H9 (cell line): Measurements from ENCODE around the gene UBE2E1. TPM values are rescaled to one million over a fixed set of nuclear protein-coding genes. Genes with fewer than 3 reads are reported as not detected.

Experiments used
- DNase-seq: peaks from one replicate; pipeline ENCODE4 v3.0.0-alpha.2; 2017
- H2AFZ ChIP-seq: one replicate; pipeline ENCODE4 v1.6.1; 2013; ENCODE audit warnings: mild to moderate bottlenecking, low read length, control low read depth, moderate library complexity
- H2AK5ac ChIP-seq: 2 replicates; pipeline ENCODE4 v1.6.1; 2013; ENCODE audit warnings: low read length, control low read depth, mixed read lengths; ENCODE audit not compliant: insufficient read length
- H2BK120ac ChIP-seq: one replicate; pipeline ENCODE4 v1.6.1; 2013; ENCODE audit warnings: low read depth, mild to moderate bottlenecking, low read length, control low read depth, inconsistent platforms; ENCODE audit not compliant: poor library complexity, severe bottlenecking
- H2BK12ac ChIP-seq: 2 replicates; pipeline ENCODE4 v1.6.1; 2013; ENCODE audit warnings: low read length, control low read depth, mixed read lengths, low read depth; ENCODE audit not compliant: insufficient read length
- H2BK15ac ChIP-seq: 2 replicates; pipeline ENCODE4 v1.6.1; 2013; ENCODE audit warnings: low read depth, low read length, control low read depth
- H2BK20ac ChIP-seq: one replicate; pipeline ENCODE4 v1.6.1; 2013; ENCODE audit warnings: low read depth, mild to moderate bottlenecking, low read length, control low read depth, inconsistent platforms; ENCODE audit not compliant: poor library complexity, severe bottlenecking
- H2BK5ac ChIP-seq: 2 replicates; pipeline ENCODE4 v1.6.1; 2013; ENCODE audit warnings: low read length, control low read depth, mixed read lengths; ENCODE audit not compliant: insufficient read length
- H3K14ac ChIP-seq: 2 replicates; pipeline ENCODE4 v1.6.1; 2013; ENCODE audit warnings: low read length, control low read depth; ENCODE audit not compliant: insufficient read depth
- H3K18ac ChIP-seq: 2 replicates; pipeline ENCODE4 v1.6.1; 2013; ENCODE audit warnings: low read depth, mild to moderate bottlenecking, mixed read lengths, low read length, control low read depth; ENCODE audit not compliant: insufficient read length
- H3K23ac ChIP-seq: 2 replicates; pipeline ENCODE4 v1.6.1; 2013; ENCODE audit warnings: low read length, control low read depth, mixed read lengths, low read depth; ENCODE audit not compliant: insufficient read length
- H3K23me2 ChIP-seq: 2 replicates; pipeline ENCODE4 v1.6.1; 2013; ENCODE audit warnings: low read depth, mild to moderate bottlenecking, mixed read lengths, low read length, control low read depth; ENCODE audit not compliant: insufficient read length, poor library complexity, severe bottlenecking
- H3K27ac ChIP-seq: 2 replicates; pipeline ENCODE4 v1.5.1; 2013; ENCODE audit warnings: low read length, control low read depth, mixed read lengths, low read depth; ENCODE audit not compliant: insufficient read length
- H3K27me3 ChIP-seq: 2 replicates; pipeline ENCODE4 v1.6.1; 2013; ENCODE audit warnings: low read length, control low read depth, inconsistent platforms; ENCODE audit not compliant: insufficient read depth
- H3K4ac ChIP-seq: 2 replicates; pipeline ENCODE4 v1.6.1; 2013; ENCODE audit warnings: low read depth, mild to moderate bottlenecking, control low read depth, inconsistent platforms, low read length, moderate library complexity
- H3K4me1 ChIP-seq: 2 replicates; pipeline ENCODE4 v1.6.1; 2013; ENCODE audit warnings: low read length, control low read depth, inconsistent platforms; ENCODE audit not compliant: insufficient read depth
- H3K4me2 ChIP-seq: 2 replicates; pipeline ENCODE4 v1.6.1; 2013; ENCODE audit warnings: low read length, control low read depth, mixed read lengths; ENCODE audit not compliant: insufficient read length, insufficient read depth
- H3K56ac ChIP-seq: 2 replicates; pipeline ENCODE4 v1.6.1; 2013; ENCODE audit warnings: low read depth, mild to moderate bottlenecking, mixed read lengths, low read length, control low read depth; ENCODE audit not compliant: insufficient read length
- H3K79me1 ChIP-seq: 2 replicates; pipeline ENCODE4 v1.6.1; 2013; ENCODE audit warnings: low read depth, mild to moderate bottlenecking, moderate library complexity, low read length, control low read depth, inconsistent platforms; ENCODE audit not compliant: insufficient read depth, poor library complexity, severe bottlenecking
- H3K79me2 ChIP-seq: 2 replicates; pipeline ENCODE4 v1.6.1; 2013; ENCODE audit warnings: low read length, control low read depth, inconsistent platforms; ENCODE audit not compliant: insufficient read depth
- H3K9ac ChIP-seq: 2 replicates; pipeline ENCODE4 v1.6.1; 2013; ENCODE audit warnings: low read length, control low read depth, mixed read lengths; ENCODE audit not compliant: insufficient read length; ENCODE audit errors: extremely low read depth
- H3K9me3 ChIP-seq: one replicate; pipeline ENCODE4 v1.6.1; 2013; ENCODE audit warnings: low read depth, low read length, inconsistent platforms; ENCODE audit not compliant: control insufficient read depth
- H3T11ph ChIP-seq: one replicate; pipeline ENCODE4 v1.6.1; 2013; ENCODE audit warnings: mild to moderate bottlenecking, low read length, control low read depth, inconsistent platforms
- H4K20me1 ChIP-seq: one replicate; pipeline ENCODE4 v1.6.1; 2013; ENCODE audit not compliant: control insufficient read depth, insufficient read length, insufficient read depth
- H4K5ac ChIP-seq: 2 replicates; pipeline ENCODE4 v1.6.1; 2013; ENCODE audit warnings: low read depth, mild to moderate bottlenecking, mixed read lengths, low read length, control low read depth; ENCODE audit not compliant: insufficient read length
- H4K8ac ChIP-seq: replicated peaks from 2 replicates; pipeline ENCODE4 v1.6.1; 2013; ENCODE audit warnings: low read length, control low read depth, mixed read lengths, low read depth; ENCODE audit not compliant: insufficient read length
- H4K91ac ChIP-seq: 2 replicates; pipeline ENCODE4 v1.6.1; 2013; ENCODE audit warnings: low read depth, mild to moderate bottlenecking, moderate library complexity, mixed read lengths, low read length, control low read depth; ENCODE audit not compliant: insufficient read length
- H3K27ac Mint-ChIP-seq, 3 experiments: 2 replicates in 2 of 3; 3 replicates in 1 of 3; pipeline ENCODE4 v1.8.0; 2020 to 2021; ENCODE audit warnings: mixed read lengths in 3 of 3, mild to moderate bottlenecking in 1 of 3, moderate library complexity in 1 of 3
- H3K27me3 Mint-ChIP-seq: 2 replicates; pipeline ENCODE4 v1.8.0; 2021; ENCODE audit warnings: low read depth, mild to moderate bottlenecking, moderate library complexity, mixed read lengths
- H3K36me3 Mint-ChIP-seq, 3 experiments: 2 replicates in 2 of 3; 3 replicates in 1 of 3; pipeline ENCODE4 v1.8.0; 2020 to 2021; ENCODE audit warnings: low read depth in 3 of 3, mixed read lengths in 3 of 3; ENCODE audit not compliant: insufficient read depth in 1 of 3
- H3K4me1 Mint-ChIP-seq, 2 experiments: 2 replicates each; pipeline ENCODE4 v1.8.0; 2020; ENCODE audit warnings: mixed read lengths in 2 of 2
- H3K4me3 Mint-ChIP-seq, 2 experiments: 2 replicates in 1 of 2; 3 replicates in 1 of 2; pipeline ENCODE4 v1.8.0; 2020 to 2021; ENCODE audit warnings: mild to moderate bottlenecking in 2 of 2, mixed read lengths in 2 of 2, moderate library complexity in 1 of 2
- H3K9me3 Mint-ChIP-seq, 2 experiments: 2 replicates in 1 of 2; 3 replicates in 1 of 2; pipeline ENCODE4 v1.8.0; 2020; ENCODE audit warnings: mild to moderate bottlenecking in 2 of 2, mixed read lengths in 2 of 2, moderate library complexity in 1 of 2
- CTCF ChIP-seq: fragments of 200-600 bp; sonication (generic); conservative IDR thresholded peaks from 3 replicates; pipeline ENCODE4 v1.8.0; 2021; ENCODE audit warnings: antibody characterized with exemption, mild to moderate bottlenecking
- WGBS: extraction: QIAGEN DNeasy Blood & Tissue Kit; methylation state at CpG from one replicate; pipeline ENCODE4 v1.1.7; 2013; ENCODE audit warnings: missing lambda C conversion rate, low lambda C conversion rate, mixed read lengths; ENCODE audit not compliant: insufficient read length; ENCODE audit errors: extremely low coverage; 5-methylcytosine and 5-hydroxymethylcytosine counted together
- total RNA-seq: library from RNA; stranded (reverse); gene quantifications from 2 replicates; pipeline ENCODE4 v1.2.1, GENCODE V29; 2021

The UBE2E1 gene
- total RNA-seq, 1 experiment from 2014 or later = 142 TPM

- Histone ChIP-seq H3K23me2 (no peaks in the 10 kb centered on the region), H4K91ac (no peak overlapping the region), H2AK5ac (no peak overlapping the region), H3K9me3 (no peaks in the 10 kb centered on the region), H3T11ph (no peak overlapping the region), H2BK15ac (no peak overlapping the region), H3K27ac (no peak overlapping the region), H3K79me1 (no peaks in the 10 kb centered on the region), H3K14ac (no peak overlapping the region), H3K27me3 (no peaks in the 10 kb centered on the region), H2BK5ac (no peak overlapping the region), H2BK12ac (no peak overlapping the region), H3K56ac (no peak overlapping the region), H2BK20ac (no peak overlapping the region), H4K8ac (no peak overlapping the region), H3K18ac (no peak overlapping the region), H4K5ac (no peak overlapping the region), H4K20me1 (no peaks in the 10 kb centered on the region), H2BK120ac (no peak overlapping the region), H3K79me2 (no peaks in the 10 kb centered on the region), H2AFZ (no peak overlapping the region), H3K9ac (no peak overlapping the region), H3K4me2 (no peak overlapping the region), H3K23ac (no peak overlapping the region), H3K4ac (no peak overlapping the region), H3K4me1 (no peaks in the 10 kb centered on the region)
- H3K36me3 Mint-ChIP-seq = no peaks in the 10 kb centered on the region
- no peak for DNase-seq
- no CpG with 5 or more reads among the region's 2 CpGs for WGBS
- H3K27me3 Mint-ChIP-seq = no peaks in the 10 kb centered on the region; the same call in none of the 2 replicates
- no peak overlapping the region for H3K4me3 Mint-ChIP-seq
- H3K9me3 Mint-ChIP-seq = peaks cover 0 to 3% of the 10 kb centered on the region in 2 experiments; a peak in 1 of 5 replicates
- H3K27ac Mint-ChIP-seq = no peak overlapping the region
- no peak for TF ChIP-seq CTCF
- peaks cover 0 to 4% of the 10 kb centered on the region in 2 experiments; a peak in 2 of 4 replicates for H3K4me1 Mint-ChIP-seq
Observed at GRCh38 chr3:23778446-23778845, 27.3 kb upstream of the UBE2E1 start.
